HFF-Myc (cell line): ENCODE data around the gene LYZL6.
A peak's percentile ranks its signal among the peaks of the same experiment; 100 is the strongest.

ENCODE experiments used
- DNase-seq: peaks from one replicate; pipeline ENCODE4 v3.0.0-alpha.2; 2011; ENCODE audit warnings: low read depth; ENCODE audit errors: extremely low read depth
- H3K4me3 ChIP-seq: replicated peaks from 2 replicates; pipeline ENCODE4 v1.5.1; 2011; ENCODE audit warnings: low read depth, mild to moderate bottlenecking, control low read depth, low read length
- TF ChIP-seq, protein P1 (sequence below): IDR thresholded peaks from 2 replicates; pipeline ENCODE4 v1.5.1; 2012; ENCODE audit warnings: mild to moderate bottlenecking, low read depth, low read length, control low read depth; ENCODE audit errors: missing control alignments

Gene LYZL6

GRCh38 chr17:35972535-35972934 is 29.0 kb upstream of the LYZL6 start:
- H3K4me3 ChIP-seq, result no peak overlapping the region
- TF ChIP-seq, protein P1, sequence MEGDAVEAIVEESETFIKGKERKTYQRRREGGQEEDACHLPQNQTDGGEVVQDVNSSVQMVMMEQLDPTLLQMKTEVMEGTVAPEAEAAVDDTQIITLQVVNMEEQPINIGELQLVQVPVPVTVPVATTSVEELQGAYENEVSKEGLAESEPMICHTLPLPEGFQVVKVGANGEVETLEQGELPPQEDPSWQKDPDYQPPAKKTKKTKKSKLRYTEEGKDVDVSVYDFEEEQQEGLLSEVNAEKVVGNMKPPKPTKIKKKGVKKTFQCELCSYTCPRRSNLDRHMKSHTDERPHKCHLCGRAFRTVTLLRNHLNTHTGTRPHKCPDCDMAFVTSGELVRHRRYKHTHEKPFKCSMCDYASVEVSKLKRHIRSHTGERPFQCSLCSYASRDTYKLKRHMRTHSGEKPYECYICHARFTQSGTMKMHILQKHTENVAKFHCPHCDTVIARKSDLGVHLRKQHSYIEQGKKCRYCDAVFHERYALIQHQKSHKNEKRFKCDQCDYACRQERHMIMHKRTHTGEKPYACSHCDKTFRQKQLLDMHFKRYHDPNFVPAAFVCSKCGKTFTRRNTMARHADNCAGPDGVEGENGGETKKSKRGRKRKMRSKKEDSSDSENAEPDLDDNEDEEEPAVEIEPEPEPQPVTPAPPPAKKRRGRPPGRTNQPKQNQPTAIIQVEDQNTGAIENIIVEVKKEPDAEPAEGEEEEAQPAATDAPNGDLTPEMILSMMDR, result no peak
- no peak for DNase-seq

- no peak for DNase-seq
- TF ChIP-seq, protein P1, result no peak
- no peak overlapping the region for H3K4me3 ChIP-seq
Observed at GRCh38 chr17:35972066-35972465, 28.6 kb upstream of the LYZL6 start.

DNA sequence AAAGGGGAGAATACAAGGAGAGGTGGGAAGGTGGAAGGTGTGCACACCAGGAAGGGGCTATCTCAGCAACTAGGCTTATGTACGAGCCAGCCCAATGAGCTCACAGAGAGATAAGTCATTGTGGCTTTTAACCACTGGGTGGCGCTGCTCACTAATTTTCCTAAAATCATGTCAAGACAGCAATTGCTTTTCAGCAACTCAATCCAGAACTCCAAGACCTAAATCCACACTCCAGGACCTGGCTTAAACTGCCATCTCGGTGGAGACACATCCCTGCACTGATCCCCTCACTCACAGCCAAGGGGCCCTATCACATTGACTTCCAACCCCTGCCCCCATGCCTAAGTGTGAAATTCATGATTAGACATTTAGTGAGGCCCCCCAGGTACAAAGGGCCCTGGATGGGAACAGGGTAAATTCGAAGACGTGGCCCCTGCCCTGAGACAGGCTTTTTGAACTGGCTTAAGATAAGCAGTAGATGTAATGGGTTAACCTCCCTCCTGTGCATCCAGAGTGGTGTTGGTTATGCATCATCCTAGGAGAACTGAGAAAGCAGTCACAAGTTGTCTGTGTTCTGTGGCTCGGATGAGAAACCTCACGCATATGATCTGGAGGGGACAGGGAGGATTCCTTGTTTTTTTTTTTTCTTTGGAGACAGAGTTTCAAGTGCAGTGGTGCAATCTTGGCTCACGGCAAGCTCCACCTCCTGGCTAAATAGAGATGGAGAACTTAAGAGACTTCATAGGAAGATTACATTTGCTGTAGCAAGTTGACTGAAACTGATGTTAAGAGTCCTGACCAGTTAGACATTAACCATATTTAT is 26.3 kb upstream of the LYZL6 start:
- no peak overlapping the region for H3K4me3 ChIP-seq
- peak; percentile 53 for DNase-seq
- TF ChIP-seq, protein P1, result peak; percentile 78

- TF ChIP-seq, protein P1, result no peak
- no peak for DNase-seq
- no peak overlapping the region for H3K4me3 ChIP-seq
Observed at GRCh38 chr17:35968520-35969054, 25.1 kb upstream of the LYZL6 start.

GRCh38 chr17:35965272-35965671 is 21.8 kb upstream of the LYZL6 start:
- TF ChIP-seq, protein P1, result no peak
- H3K4me3 ChIP-seq, result no peak overlapping the region
- DNase-seq, result no peak

DNA sequence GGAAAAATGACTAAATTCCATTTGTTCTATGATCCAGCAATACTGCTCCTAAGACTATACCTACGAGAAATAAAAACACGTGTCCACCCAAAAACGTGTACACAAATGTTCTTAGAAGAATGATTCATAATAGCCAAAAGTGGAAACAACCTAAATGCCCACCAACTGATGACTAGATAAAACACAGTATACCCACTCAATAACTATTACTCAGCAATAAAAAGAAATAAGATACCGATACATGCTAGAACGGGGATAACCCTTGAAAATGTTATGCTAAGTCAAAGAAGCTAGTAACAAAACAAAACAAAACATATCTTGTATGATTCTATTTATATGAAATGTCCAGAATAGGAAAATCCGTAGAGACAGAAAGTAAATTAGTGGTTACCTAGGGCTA is 20.1 kb upstream of the LYZL6 start:
- DNase-seq, result no peak
- no peak overlapping the region for H3K4me3 ChIP-seq
- TF ChIP-seq, protein P1, result no peak
